IMR-90 (cell line): ENCODE data around the gene THSD8. TPM values are rescaled to one million over a fixed set of nuclear protein-coding genes. Genes with fewer than 3 reads are reported as not detected.
A peak's percentile ranks its signal among the peaks of the same experiment; 100 is the strongest.

Experiments used
- ATAC-seq: fragments of 200-7000 bp; cut with Tn5 transposase; 2 replicates; pipeline ENCODE4 v1.9.1; 2020; ENCODE audit warnings: low read depth, mild to moderate bottlenecking, moderate library complexity
- BruUV-seq: library from RNA; stranded (reverse); fragments of 400-500 nt; replicated peaks from 2 replicates; lab custom pipeline; 2021; lab: Mats Ljungman, UMichigan
- CTCF ChIA-PET: fragments of 300-600 bp; formaldehyde crosslinking; extraction: SDS; loops from one replicate; lab custom pipeline; 2021; ENCODE audit warnings: antibody characterized with exemption; lab: Yijun Ruan, JAX
- POLR2A ChIA-PET: fragments of 300-600 bp; sonication (Branson Sonifier 250); formaldehyde crosslinking; loops from one replicate; lab custom pipeline; 2022; ENCODE audit warnings: antibody characterized with exemption; ENCODE audit not compliant: unreplicated experiment; lab: Charles Lee
- DNase-seq: peaks from one replicate; pipeline ENCODE4 v3.0.0; 2013
- H2AFZ ChIP-seq: replicated peaks from 2 replicates; pipeline ENCODE3; 2013; ENCODE audit warnings: low read length, mild to moderate bottlenecking; ENCODE audit not compliant: poor library complexity
- H2AK5ac ChIP-seq: 2 replicates; pipeline ENCODE4 v1.6.1; 2013; ENCODE audit warnings: low read depth, low read length, inconsistent platforms
- H2AK9ac ChIP-seq: replicated peaks from 2 replicates; pipeline ENCODE3; 2013; ENCODE audit warnings: mild to moderate bottlenecking, low read depth, low read length, moderate library complexity; ENCODE audit not compliant: poor library complexity
- H2BK120ac ChIP-seq: 2 replicates; pipeline ENCODE4 v1.6.1; 2013; ENCODE audit warnings: low read depth, low read length, inconsistent platforms
- H2BK15ac ChIP-seq: 3 replicates; pipeline ENCODE4 v1.6.1; 2013; ENCODE audit warnings: low read depth, low read length, inconsistent platforms
- H2BK20ac ChIP-seq: 2 replicates; pipeline ENCODE4 v1.6.1; 2013; ENCODE audit warnings: low read depth, mild to moderate bottlenecking, inconsistent platforms, low read length, moderate library complexity
- H2BK5ac ChIP-seq: 2 replicates; pipeline ENCODE4 v1.6.1; 2013; ENCODE audit warnings: mild to moderate bottlenecking, low read depth, low read length, inconsistent platforms; ENCODE audit not compliant: poor library complexity, severe bottlenecking
- H3K14ac ChIP-seq: replicated peaks from 2 replicates; pipeline ENCODE4 v1.6.1; 2013; ENCODE audit warnings: low read depth, low read length, inconsistent platforms
- H3K18ac ChIP-seq: 2 replicates; pipeline ENCODE4 v1.6.1; 2013; ENCODE audit warnings: low read depth, low read length, control low read depth
- H3K23ac ChIP-seq: 2 replicates; pipeline ENCODE4 v1.6.1; 2013; ENCODE audit warnings: low read depth, low read length, inconsistent platforms
- H3K27ac ChIP-seq: 2 replicates; pipeline ENCODE4 v1.5.1; 2013; ENCODE audit warnings: mild to moderate bottlenecking, control low read depth, low read length; ENCODE audit not compliant: insufficient read depth
- H3K27me3 ChIP-seq: 2 replicates; pipeline ENCODE4 v1.6.1; 2013; ENCODE audit warnings: low read length; ENCODE audit not compliant: control insufficient read depth, insufficient read depth
- H3K36me3 ChIP-seq: 2 replicates; pipeline ENCODE4 v1.6.1; 2013; ENCODE audit warnings: low read length, mixed read lengths; ENCODE audit not compliant: control insufficient read depth, insufficient read depth
- H3K4ac ChIP-seq: 2 replicates; pipeline ENCODE4 v1.6.1; 2013; ENCODE audit warnings: low read depth, low read length, inconsistent platforms
- H3K4me1 ChIP-seq: 2 replicates; pipeline ENCODE4 v1.6.1; 2013; ENCODE audit warnings: low read length, mixed read lengths; ENCODE audit not compliant: control insufficient read depth, insufficient read depth
- H3K4me2 ChIP-seq: 2 replicates; pipeline ENCODE4 v1.6.1; 2013; ENCODE audit warnings: low read depth, mild to moderate bottlenecking, control low read depth, low read length, moderate library complexity
- H3K4me3 ChIP-seq: 2 replicates; pipeline ENCODE4 v1.5.1; 2013; ENCODE audit warnings: low read depth, mild to moderate bottlenecking, control low read depth, low read length, moderate library complexity; ENCODE audit not compliant: insufficient read depth
- H3K56ac ChIP-seq: 2 replicates; pipeline ENCODE4 v1.6.1; 2013; ENCODE audit warnings: low read length, inconsistent platforms; ENCODE audit not compliant: insufficient read depth; ENCODE audit errors: extremely low read depth
- H3K79me1 ChIP-seq, 2 experiments: 2 replicates each; pipeline ENCODE4 v1.6.1; 2013; ENCODE audit warnings: low read length in 2 of 2, inconsistent platforms in 1 of 2, low read depth in 1 of 2
- H3K9ac ChIP-seq: 2 replicates; pipeline ENCODE4 v1.6.1; 2013; ENCODE audit warnings: low read depth, low read length, control low read depth
- H3K9me1 ChIP-seq: 2 replicates; pipeline ENCODE4 v1.6.1; 2013; ENCODE audit warnings: low read length, inconsistent platforms; ENCODE audit not compliant: insufficient read depth
- H3K9me3 ChIP-seq: 2 replicates; pipeline ENCODE4 v1.6.1; 2013; ENCODE audit warnings: low read length; ENCODE audit not compliant: control insufficient read depth, insufficient read depth
- H4K20me1 ChIP-seq: 2 replicates; pipeline ENCODE4 v1.6.1; 2013; ENCODE audit warnings: low read length, inconsistent platforms; ENCODE audit not compliant: insufficient read depth
- H4K5ac ChIP-seq: 2 replicates; pipeline ENCODE4 v1.6.1; 2013; ENCODE audit warnings: mild to moderate bottlenecking, low read depth, low read length, control low read depth
- H4K8ac ChIP-seq, 2 experiments: 2 replicates each; pipeline ENCODE4 v1.6.1; 2013; ENCODE audit warnings: low read depth in 2 of 2, low read length in 2 of 2, control low read depth in 1 of 2, inconsistent platforms in 1 of 2
- H4K91ac ChIP-seq: 2 replicates; pipeline ENCODE4 v1.6.1; 2013; ENCODE audit warnings: low read depth, low read length, inconsistent platforms; ENCODE audit not compliant: insufficient read depth
- BHLHE40 ChIP-seq: fragments of 150-350 bp; IDR thresholded peaks from 2 replicates; pipeline ENCODE4 v1.6.1; 2016; ENCODE audit warnings: mild to moderate bottlenecking, low read depth, low read length
- CEBPB ChIP-seq: IDR thresholded peaks from 2 replicates; pipeline ENCODE4 v1.6.1; 2012; ENCODE audit warnings: low read depth, low read length, improper control_type of control experiment
- ELK1 ChIP-seq: fragments of 150-350 bp; IDR thresholded peaks from 2 replicates; pipeline ENCODE4 v1.6.1; 2016; ENCODE audit warnings: low read depth, mild to moderate bottlenecking, low read length, moderate library complexity, borderline replicate concordance
- POLR2A ChIP-seq: IDR thresholded peaks from 2 replicates; pipeline ENCODE4 v1.6.1; 2012; ENCODE audit warnings: mild to moderate bottlenecking, low read depth, low read length
- RAD21 ChIP-seq: IDR thresholded peaks from 2 replicates; pipeline ENCODE4 v1.6.1; 2012; ENCODE audit warnings: low read length, improper control_type of control experiment
- RFX5 ChIP-seq: IDR thresholded peaks from 2 replicates; pipeline ENCODE4 v1.8.0; 2012; ENCODE audit warnings: low read depth, mild to moderate bottlenecking, low read length, moderate library complexity
- WGBS, 2 experiments: methylation state at CpG; one replicate each; pipeline versions ENCODE4 v1.1.5 to v1.1.7; 2013; ENCODE audit warnings: missing lambda C conversion rate in 2 of 2; ENCODE audit not compliant: insufficient read length in 1 of 2; ENCODE audit errors: extremely low coverage in 2 of 2; 5-methylcytosine and 5-hydroxymethylcytosine counted together
- dilution Hi-C: fragments of 300-500 bp; cut with HindIII; formaldehyde crosslinking; loops from one replicate; pipeline ENCODE4 v1.14.3; 2018; ENCODE audit warnings: low sequenced_read_pairs; ENCODE audit not compliant: unreplicated experiment
- in situ Hi-C: fragments of 300-500 bp; cut with MboI; formaldehyde crosslinking; loops from 3 replicates; pipeline ENCODE4 v1.14.3; 2019; ENCODE audit warnings: low sequenced_read_pairs, inconsistent platforms, mixed read lengths
- intact Hi-C: fragments of 100-400 bp; cut with micrococcal nuclease; formaldehyde crosslinking; loops from 2 replicates; pipeline ENCODE4 v1.10.0; 2022
- polyA plus RNA-seq, 3 experiments: library from polyadenylated mRNA; depleted of rRNA; stranded (reverse); fragments of >200 nt; gene quantifications; 2 replicates each; pipeline ENCODE4 v1.2.3, GENCODE V29; 2012; ENCODE audit warnings: low replicate concordance in 1 of 3
- total RNA-seq: library from RNA; depleted of rRNA; stranded (reverse); fragments of >200 nt; gene quantifications from 2 replicates; pipeline ENCODE4 v1.2.3, GENCODE V29; 2012
- TF ChIP-seq, protein P1 (sequence below): conservative IDR thresholded peaks from 2 replicates; pipeline ENCODE4 v1.5.1; 2012; ENCODE audit warnings: mild to moderate bottlenecking, low read depth, low read length, improper control_type of control experiment

THSD8 gene
- total and polyA plus RNA-seq, 2 of the 4 experiments (the other 2 are of a cell fraction): 0.68 TPM; not detected in 1

DNA sequence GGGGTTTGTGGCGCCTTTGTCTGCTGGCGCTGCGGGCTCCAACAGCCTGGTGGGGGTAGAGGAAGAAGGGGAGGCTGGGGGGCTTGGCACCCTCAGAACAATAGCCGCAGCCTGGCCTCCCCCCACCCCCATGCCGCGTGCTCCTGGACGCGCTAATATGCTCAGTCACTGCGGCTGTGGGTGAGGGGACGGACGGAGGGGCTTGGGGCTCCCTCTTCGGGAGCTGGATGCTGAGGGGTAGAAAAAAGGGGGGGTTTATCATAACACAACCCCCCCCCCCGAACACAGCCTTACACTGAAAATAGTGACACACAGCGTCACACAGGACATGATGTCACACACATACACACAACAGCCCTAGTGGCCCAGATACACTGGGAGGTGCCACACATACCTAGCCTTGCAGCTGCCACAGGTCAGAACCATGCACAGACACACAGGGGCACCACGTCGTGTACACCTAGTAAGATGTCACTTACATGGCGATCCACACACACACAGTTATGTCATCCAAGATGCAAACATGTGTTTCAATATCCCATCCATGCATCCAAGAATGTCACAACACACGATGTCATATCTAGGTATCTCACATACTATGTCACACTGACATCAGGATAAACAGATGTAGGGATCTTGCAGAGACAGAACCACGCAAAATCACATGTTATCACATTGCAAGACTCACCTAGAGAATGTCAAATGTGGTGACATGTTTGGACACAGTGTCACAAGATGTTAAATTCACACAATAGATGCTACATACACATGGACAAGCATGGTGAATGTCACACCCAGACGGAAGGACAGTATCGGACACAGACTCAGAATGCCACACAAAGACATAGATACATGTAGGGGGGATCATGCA, 37.3 kb downstream of the THSD8 start:
- TF ChIP-seq POLR2A (no peak), CEBPB (no peak), BHLHE40 (no peak), RFX5 (no peak), RAD21 (no peak), ELK1 (no peak)
- TF ChIP-seq, protein P1, sequence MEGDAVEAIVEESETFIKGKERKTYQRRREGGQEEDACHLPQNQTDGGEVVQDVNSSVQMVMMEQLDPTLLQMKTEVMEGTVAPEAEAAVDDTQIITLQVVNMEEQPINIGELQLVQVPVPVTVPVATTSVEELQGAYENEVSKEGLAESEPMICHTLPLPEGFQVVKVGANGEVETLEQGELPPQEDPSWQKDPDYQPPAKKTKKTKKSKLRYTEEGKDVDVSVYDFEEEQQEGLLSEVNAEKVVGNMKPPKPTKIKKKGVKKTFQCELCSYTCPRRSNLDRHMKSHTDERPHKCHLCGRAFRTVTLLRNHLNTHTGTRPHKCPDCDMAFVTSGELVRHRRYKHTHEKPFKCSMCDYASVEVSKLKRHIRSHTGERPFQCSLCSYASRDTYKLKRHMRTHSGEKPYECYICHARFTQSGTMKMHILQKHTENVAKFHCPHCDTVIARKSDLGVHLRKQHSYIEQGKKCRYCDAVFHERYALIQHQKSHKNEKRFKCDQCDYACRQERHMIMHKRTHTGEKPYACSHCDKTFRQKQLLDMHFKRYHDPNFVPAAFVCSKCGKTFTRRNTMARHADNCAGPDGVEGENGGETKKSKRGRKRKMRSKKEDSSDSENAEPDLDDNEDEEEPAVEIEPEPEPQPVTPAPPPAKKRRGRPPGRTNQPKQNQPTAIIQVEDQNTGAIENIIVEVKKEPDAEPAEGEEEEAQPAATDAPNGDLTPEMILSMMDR: no peak
- Histone ChIP-seq H3K56ac (no peak overlapping the region), H4K20me1 (peaks cover 11% of the 10 kb centered on the region), H2BK15ac (no peak overlapping the region), H3K9me1 (peaks cover 8% of the 10 kb centered on the region; the same call in 1 of the 2 replicates), H4K8ac (no peak overlapping the region), H3K4me2 (no peak overlapping the region), H2AFZ (no peak overlapping the region), H3K14ac (no peak overlapping the region), H3K9me3 (no peaks in the 10 kb centered on the region; the same call in 1 of the 2 replicates), H3K4ac (no peak overlapping the region), H3K36me3 (no peaks in the 10 kb centered on the region), H3K27me3 (peaks cover 65% of the 10 kb centered on the region), H2BK120ac (no peak overlapping the region), H2BK5ac (no peak overlapping the region), H2AK9ac (no peak overlapping the region), H2BK20ac (no peak overlapping the region), H3K9ac (no peak overlapping the region), H3K79me1 (no peaks in the 10 kb centered on the region), H4K91ac (no peak overlapping the region), H3K4me3 (no peak overlapping the region), H4K5ac (no peak overlapping the region), H3K18ac (no peak overlapping the region), H3K4me1 (peaks cover 4% of the 10 kb centered on the region; the same call in 1 of the 2 replicates), H3K23ac (peak overlapping the region; percentile 5; the same call in 1 of the 2 replicates), H2AK5ac (no peak overlapping the region), H3K27ac (no peak overlapping the region)
- DNase-seq (no peak), ATAC-seq (no peak)
- intact Hi-C loops: no loop called here
- ChIA-PET CTCF (interaction anchor here (0.6 kb wide), 1 partner anchor 82 kb away, joined by 4 read pairs; no protein-coding TSS in a partner anchor), POLR2A (no interaction called here)
- no CpG with 5 or more reads among the region's 21 CpGs for WGBS, 2 experiments
- dilution Hi-C loops: no loop called here
- in situ Hi-C loops: loop anchor here (5.0 kb wide), 1 partner anchor 67 kb away; no protein-coding TSS in a partner anchor
- BruUV-seq: no TSS peak
